ENCODE results near the gene TREH. TPM values are rescaled to one million over a fixed set of nuclear protein-coding genes. Genes with fewer than 3 reads are reported as not detected.

Gene TREH
- total RNA-seq, 2 donors from 2014 or later: 2.4 to 2.8 TPM

DNA sequence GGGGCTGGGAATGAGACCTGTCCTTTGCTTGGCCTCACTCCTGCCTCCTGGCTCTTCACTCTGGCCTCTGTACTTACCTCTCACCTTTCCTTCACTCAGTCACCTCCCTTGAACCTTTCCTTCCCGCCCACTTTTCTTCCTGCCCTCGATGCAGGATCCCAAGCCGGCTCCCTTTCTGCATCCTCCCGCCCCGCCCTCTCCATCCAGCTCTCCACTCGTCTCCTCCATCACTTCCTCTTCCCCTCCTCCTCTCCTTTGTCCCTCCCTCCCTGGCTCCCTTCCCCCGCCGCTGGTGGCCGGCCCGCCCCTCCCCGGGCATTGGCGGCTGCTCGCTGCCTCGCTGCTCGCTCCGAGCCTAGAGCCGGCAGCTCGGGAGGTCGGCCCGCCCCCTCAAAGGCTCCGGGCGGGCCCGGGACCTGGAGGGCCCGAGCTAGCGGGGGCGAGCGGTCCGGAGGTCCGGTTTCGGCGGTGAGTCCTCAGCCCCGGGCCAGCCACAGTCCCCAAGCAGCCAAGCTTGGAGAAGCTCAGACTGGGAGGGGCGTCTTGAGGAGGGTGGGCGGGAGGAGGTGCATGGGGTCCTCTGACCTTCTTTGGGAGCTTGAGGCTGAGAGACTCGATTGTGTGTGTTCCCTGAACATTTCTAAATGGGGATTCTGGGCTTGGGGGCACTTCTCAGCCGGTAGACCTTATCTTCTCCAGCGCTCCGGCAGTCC, 58.2 kb downstream of the TREH start:
- peaks cover 16% of the 10 kb centered on the region for H3K4me1 ChIP-seq
- H3K27me3 ChIP-seq: no peaks in the 10 kb centered on the region
- intact Hi-C loops (cut with DNase I): no loop called here
- TF ChIP-seq, protein P1, sequence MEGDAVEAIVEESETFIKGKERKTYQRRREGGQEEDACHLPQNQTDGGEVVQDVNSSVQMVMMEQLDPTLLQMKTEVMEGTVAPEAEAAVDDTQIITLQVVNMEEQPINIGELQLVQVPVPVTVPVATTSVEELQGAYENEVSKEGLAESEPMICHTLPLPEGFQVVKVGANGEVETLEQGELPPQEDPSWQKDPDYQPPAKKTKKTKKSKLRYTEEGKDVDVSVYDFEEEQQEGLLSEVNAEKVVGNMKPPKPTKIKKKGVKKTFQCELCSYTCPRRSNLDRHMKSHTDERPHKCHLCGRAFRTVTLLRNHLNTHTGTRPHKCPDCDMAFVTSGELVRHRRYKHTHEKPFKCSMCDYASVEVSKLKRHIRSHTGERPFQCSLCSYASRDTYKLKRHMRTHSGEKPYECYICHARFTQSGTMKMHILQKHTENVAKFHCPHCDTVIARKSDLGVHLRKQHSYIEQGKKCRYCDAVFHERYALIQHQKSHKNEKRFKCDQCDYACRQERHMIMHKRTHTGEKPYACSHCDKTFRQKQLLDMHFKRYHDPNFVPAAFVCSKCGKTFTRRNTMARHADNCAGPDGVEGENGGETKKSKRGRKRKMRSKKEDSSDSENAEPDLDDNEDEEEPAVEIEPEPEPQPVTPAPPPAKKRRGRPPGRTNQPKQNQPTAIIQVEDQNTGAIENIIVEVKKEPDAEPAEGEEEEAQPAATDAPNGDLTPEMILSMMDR (IDR thresholded peaks at IDR 0.05): no peak
- peak overlapping the region; percentile 63 for H3K27ac ChIP-seq
- peak; percentile 92 for DNase-seq
- H3K9ac ChIP-seq (ENCODE audit: low read depth in 2 of 2, low read length in 2 of 2): peak overlapping the region; percentile 5 to 61
- H3K36me3 ChIP-seq: no peaks in the 10 kb centered on the region
- peak overlapping the region; percentile 40 for H3K4me3 ChIP-seq
- H3K9me3 ChIP-seq: no peaks in the 10 kb centered on the region

DNA sequence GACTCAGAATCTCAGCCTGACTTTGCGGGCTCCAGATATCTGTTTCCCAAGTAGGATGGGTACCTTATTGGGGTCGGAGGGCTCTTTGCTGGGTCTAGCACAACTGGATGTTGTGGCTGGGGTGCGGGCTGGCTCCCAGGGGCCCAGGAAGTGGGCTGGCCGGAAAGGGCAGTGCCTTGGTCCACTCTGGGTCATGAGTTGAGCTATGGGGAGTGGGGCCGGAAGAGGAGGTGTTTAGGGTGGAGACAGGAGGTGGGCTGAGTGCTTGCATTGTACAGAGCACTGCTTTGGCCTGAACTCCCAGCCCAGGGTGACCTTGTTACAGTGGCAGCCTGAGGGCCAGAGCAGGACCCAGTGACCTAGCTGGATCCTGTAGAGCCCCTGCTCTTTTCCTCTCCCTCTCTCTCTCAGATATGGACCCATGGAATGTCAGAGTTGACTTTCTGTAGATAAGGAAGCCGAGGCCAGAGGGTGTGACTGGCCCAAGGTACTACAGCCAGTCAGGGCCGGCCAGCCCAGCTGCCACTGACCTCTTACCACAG, 58.9 kb downstream of the TREH start:
- peak overlapping the region; percentile 40 for H3K4me3 ChIP-seq
- peaks cover 16% of the 10 kb centered on the region for H3K4me1 ChIP-seq
- intact Hi-C loops (cut with DNase I): no loop called here
- TF ChIP-seq, protein P1 (IDR thresholded peaks at IDR 0.05): no peak
- no peaks in the 10 kb centered on the region for H3K27me3 ChIP-seq
- no peaks in the 10 kb centered on the region for H3K9me3 ChIP-seq
- no peak for DNase-seq
- H3K27ac ChIP-seq: peak overlapping the region; percentile 63
- H3K36me3 ChIP-seq: no peaks in the 10 kb centered on the region
- H3K9ac ChIP-seq (ENCODE audit: low read depth in 2 of 2, low read length in 2 of 2): peak overlapping the region in 1 of 2 donors; percentile 46

DNA sequence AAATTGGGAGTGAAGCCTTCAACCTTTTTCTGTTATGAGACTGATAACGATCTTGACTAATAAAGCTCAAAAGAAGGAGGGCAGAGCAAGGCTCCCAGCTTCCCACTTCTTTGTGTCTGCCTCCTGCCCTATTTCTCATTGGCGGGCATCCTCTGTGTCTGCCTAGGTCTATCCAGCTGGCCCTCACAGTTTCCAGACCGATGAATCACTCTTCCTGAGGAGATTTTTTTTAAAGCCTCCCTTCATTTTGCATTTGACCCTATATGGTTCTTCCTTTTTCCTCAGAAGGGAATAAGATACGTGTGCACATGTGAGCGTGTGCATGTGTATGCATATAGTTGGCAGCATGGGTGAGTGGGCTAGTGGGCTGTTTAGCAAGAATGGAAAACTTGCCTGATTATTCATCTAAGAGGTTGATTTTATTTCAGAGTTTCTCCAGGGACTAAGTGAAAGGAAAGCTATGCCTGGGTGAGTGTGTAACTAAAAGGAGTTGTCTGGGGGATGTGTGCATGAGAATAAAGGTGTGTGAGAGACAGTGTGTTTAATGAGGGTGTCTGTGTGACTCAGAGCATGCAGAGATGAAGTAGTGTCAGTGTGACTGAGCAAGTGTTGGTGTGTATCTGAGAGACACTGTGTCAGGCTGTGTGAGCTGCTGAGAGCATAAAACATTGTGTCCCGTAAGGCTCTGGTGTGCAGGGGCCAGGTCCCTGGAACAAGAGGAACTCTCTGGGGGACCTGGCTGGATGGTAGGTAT, 59.8 kb downstream of the TREH start:
- H3K4me3 ChIP-seq: no peak overlapping the region
- H3K9me3 ChIP-seq: no peaks in the 10 kb centered on the region
- H3K4me1 ChIP-seq: peaks cover 16% of the 10 kb centered on the region
- peak overlapping the region; percentile 55 for H3K27ac ChIP-seq
- H3K36me3 ChIP-seq: no peaks in the 10 kb centered on the region
- TF ChIP-seq, protein P1 (IDR thresholded peaks at IDR 0.05): no peak
- H3K9ac ChIP-seq (ENCODE audit: low read depth in 2 of 2, low read length in 2 of 2): peak overlapping the region; percentile 16
- DNase-seq: no peak
- H3K27me3 ChIP-seq: no peaks in the 10 kb centered on the region
- intact Hi-C loops (cut with DNase I): no loop called here

DNA sequence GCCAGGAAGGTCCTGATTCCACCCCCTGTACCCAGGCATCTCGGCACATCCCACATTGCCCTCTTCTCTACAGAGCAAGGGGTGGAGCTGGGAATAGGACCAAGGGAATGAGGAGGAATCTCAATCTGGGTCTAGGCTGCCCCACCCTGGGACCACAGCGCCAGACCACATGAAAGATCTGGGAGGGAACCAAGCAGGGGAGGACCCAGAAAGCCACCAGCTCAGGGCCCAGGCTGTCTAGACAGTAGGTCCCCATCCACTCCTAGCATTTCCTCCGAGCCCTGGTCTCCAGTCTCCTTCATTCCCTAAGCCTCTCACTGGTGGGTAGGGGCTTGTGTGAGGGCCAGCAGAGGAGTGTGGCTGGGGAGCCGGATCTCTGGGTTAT, 60.5 kb downstream of the TREH start:
- Histone ChIP-seq H3K4me3 (no peak overlapping the region), H3K4me1 (peaks cover 16% of the 10 kb centered on the region), H3K9ac (ENCODE audit: low read depth in 2 of 2, low read length in 2 of 2) (peak overlapping the region; percentile 16 to 38), H3K9me3 (no peaks in the 10 kb centered on the region), H3K36me3 (no peaks in the 10 kb centered on the region), H3K27me3 (no peaks in the 10 kb centered on the region), H3K27ac (peak overlapping the region; percentile 55)
- intact Hi-C loops (cut with DNase I): no loop called here
- no peak for DNase-seq
- TF ChIP-seq, protein P1 (IDR thresholded peaks at IDR 0.05): no peak

DNA sequence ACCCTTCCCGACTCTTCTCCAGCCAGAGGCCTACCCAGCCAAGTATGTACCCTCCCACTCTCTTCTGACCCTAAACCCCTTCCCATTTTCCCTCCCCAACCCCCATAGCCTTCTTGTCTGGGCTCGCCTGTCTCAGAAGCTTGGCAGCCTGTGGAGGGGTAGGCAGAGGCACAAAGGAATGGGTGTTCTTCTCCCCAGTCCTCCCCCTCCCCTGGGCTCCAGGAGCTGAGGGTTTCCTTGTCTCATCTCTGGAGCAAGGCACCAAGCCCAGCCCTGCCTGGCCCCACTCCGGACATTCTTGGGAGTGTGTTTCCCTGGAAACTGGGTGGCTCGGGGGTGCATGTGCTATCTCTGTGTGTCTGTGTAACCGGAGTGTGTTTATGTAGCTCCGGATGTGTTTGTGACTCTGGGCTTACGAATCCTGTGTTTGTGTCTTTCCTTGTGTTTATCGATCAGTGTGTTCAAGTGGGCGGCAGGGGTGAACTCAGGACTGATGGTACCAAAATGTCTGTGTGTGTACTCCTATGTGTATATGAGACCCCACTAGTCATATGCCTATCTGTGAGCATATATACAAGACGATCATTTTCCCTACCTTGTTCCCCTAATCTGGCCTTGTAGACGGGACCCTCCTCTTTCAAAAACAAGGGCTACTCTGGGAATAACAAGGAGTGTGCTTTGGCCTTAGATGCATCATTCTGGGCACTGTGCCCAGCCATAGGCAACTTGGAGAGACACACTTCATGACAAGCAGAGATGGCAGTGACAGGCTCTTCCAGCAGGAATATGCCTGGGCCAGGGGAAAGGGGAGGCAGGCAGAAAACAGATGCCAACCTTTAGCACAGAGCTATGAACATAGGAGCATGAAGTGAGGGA, 61.1 kb downstream of the TREH start:
- Histone ChIP-seq H3K27ac (peak overlapping the region; percentile 55), H3K9me3 (no peaks in the 10 kb centered on the region), H3K4me3 (no peak overlapping the region), H3K27me3 (no peaks in the 10 kb centered on the region), H3K9ac (ENCODE audit: low read depth in 2 of 2, low read length in 2 of 2) (peak overlapping the region in 1 of 2 donors; percentile 38), H3K36me3 (no peaks in the 10 kb centered on the region), H3K4me1 (peaks cover 16% of the 10 kb centered on the region)
- peak; percentile 55 for DNase-seq
- TF ChIP-seq, protein P1 (IDR thresholded peaks at IDR 0.05): no peak
- intact Hi-C loops (cut with DNase I): no loop called here
